Right lobe of liver (tissue), 6 donors: ENCODE measurements around the gene TEX261. TPM values are rescaled to one million over a fixed set of nuclear protein-coding genes. Genes with fewer than 3 reads are reported as not detected.

Experiments
- ATAC-seq, 4 donors: fragments of 200-7000 bp; cut with Tn5 transposase; one replicate each; pipeline ENCODE4 v1.9.1; 2020; ENCODE audit warnings: mild to moderate bottlenecking in 4 of 4, moderate library complexity in 4 of 4
- DNase-seq, 3 donors: peaks; one replicate each; pipeline ENCODE4 v3.0.0-alpha.2; 2020
- H3K27ac ChIP-seq, 3 donors: fragments of 200-600 bp; one replicate each; pipeline ENCODE4 v1.8.0; 2022
- H3K27me3 ChIP-seq, 2 donors: fragments of 200-600 bp; one replicate each; pipeline ENCODE4 v1.8.0; 2022
- H3K36me3 ChIP-seq, 4 donors: fragments of 200-600 bp; sonication (generic) in 1 of 4; one replicate each; pipeline versions ENCODE4 v1.5.1 to v1.8.0; 2017 to 2022; ENCODE audit warnings: control low read depth in 1 of 4
- H3K4me1 ChIP-seq, 4 donors: fragments of 200-600 bp; sonication (generic) in 1 of 4; one replicate each; pipeline versions ENCODE4 v1.5.1 to v1.8.0; 2017 to 2022; ENCODE audit warnings: control low read depth in 1 of 4
- H3K4me3 ChIP-seq, 3 donors: fragments of 200-600 bp; one replicate each; pipeline ENCODE4 v1.8.0; 2022
- H3K9me3 ChIP-seq, 4 donors: fragments of 200-600 bp; sonication (generic) in 1 of 4; one replicate each; pipeline versions ENCODE4 v1.5.1 to v1.8.0; 2017 to 2022; ENCODE audit warnings: control low read depth in 1 of 4
- POLR2A ChIP-seq: fragments of 450-650 bp; IDR thresholded peaks from one replicate; pipeline ENCODE4 v1.6.1; 2017; ENCODE audit warnings: antibody characterized with exemption, mild to moderate bottlenecking
- WGBS: methylation state at CpG from one replicate; pipeline ENCODE4 v1.1.6; 2018; ENCODE audit warnings: low coverage, low lambda C conversion rate; ENCODE audit not compliant: insufficient coverage; ENCODE audit errors: missing lambda C conversion rate; 5-methylcytosine and 5-hydroxymethylcytosine counted together
- intact Hi-C, 2 donors: fragments of 100-400 bp; cut with DNase I; formaldehyde crosslinking; loops; one replicate each; pipeline versions ENCODE4 v1.11.2 to v1.14.1; 2022
- total RNA-seq, 6 experiments: library from RNA; depleted of rRNA in 2 of 6; stranded (reverse); fragments of >200 nt in 2 of 6; fragmentation: NEBNext Ultra II Directional in 3 of 6; extraction: Animal tissue kit (Norgen Biotek cat#: 25700) in 3 of 6; gene quantifications; one replicate each; pipeline versions ENCODE4 v1.1.0 to v1.2.4, GENCODE V29; 2016 to 2023
- TF ChIP-seq, protein P1 (sequence below), 4 donors: fragments of 200-600 bp in 3 of 4; fragments of 450-650 bp in 1 of 4; IDR thresholded peaks; one replicate each; pipeline versions ENCODE4 v1.5.1 to v1.8.0; 2016 to 2022; ENCODE audit warnings: antibody characterized with exemption in 4 of 4, mild to moderate bottlenecking in 2 of 4
- donor health status: DM: no; HTN: yes; CAD: no.
- donor health status: DM: no; HTN: no; CAD: no.
- donor health status: DM: no; HTN: no; CAD: no.
- donor health status: DM: no; HTN: yes; CAD: no.
- donor health status: DM: no; HTN: yes; CAD: no.

The TEX261 gene
- total RNA-seq, 6 experiments from 2014 or later, result 26.5 to 33.2 (median 27.1) TPM

DNA sequence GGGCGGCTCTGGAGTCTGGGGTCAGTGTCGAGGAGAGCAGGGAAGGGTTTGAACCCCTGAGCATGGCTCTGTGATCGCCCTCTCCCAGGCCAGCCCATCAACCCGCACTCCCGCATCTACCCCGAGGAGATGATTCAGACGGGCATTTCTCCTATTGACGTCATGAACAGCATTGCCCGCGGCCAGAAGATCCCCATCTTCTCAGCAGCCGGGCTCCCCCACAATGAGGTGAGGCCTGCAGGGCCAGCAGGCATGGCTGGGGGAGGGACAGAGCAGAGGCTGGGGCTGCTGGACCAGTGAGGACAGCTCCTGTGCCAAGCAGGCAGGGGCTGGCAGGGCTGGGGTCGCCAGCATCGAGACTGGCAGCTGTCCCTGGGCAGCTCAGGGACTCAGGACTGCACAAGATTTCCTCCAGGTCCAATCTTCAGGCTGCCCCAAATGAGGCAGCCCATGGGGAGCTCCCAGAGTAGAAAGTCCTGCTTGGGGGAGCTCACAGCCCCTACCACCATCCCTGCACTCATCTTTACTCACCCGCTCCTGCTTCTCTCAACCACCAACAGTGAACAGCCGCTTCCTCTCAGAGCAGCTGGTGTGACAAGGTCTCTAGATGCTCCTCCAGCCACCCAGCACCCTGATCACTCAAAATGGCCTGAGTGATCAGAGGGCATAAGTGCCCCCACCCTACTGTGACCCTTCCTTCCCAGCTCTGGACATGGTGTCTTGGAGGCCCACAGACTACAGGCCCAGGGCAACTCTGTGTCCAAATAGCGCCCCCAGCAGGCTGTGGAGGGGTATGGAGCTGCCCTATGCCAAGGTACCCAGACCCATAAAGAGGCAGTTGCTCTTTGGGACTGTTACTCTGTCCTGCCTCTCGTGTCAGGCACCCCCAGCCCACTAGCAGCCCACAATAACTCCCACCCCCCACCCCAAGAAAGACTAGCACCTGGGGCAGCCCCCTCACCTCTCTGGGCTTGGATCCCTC, 34.5 kb downstream of the TEX261 start:
- intact Hi-C loops, result no loop called here
- no peak for ATAC-seq
- Histone ChIP-seq H3K9me3 (no peaks in the 10 kb centered on the region), H3K36me3 (no peaks in the 10 kb centered on the region), H3K27ac (no peak overlapping the region), H3K27me3 (peaks cover 0 to 10% of the 10 kb centered on the region in 2 donors), H3K4me1 (peaks cover 0 to 4% (median 0%) of the 10 kb centered on the region in 4 donors), H3K4me3 (no peak overlapping the region)
- peak in 1 of 3 donors; percentile 33 for DNase-seq
- 33% methylated on average over 1 of the region's 17 CpGs for WGBS
- no peak for TF ChIP-seq POLR2A
- TF ChIP-seq, protein P1, sequence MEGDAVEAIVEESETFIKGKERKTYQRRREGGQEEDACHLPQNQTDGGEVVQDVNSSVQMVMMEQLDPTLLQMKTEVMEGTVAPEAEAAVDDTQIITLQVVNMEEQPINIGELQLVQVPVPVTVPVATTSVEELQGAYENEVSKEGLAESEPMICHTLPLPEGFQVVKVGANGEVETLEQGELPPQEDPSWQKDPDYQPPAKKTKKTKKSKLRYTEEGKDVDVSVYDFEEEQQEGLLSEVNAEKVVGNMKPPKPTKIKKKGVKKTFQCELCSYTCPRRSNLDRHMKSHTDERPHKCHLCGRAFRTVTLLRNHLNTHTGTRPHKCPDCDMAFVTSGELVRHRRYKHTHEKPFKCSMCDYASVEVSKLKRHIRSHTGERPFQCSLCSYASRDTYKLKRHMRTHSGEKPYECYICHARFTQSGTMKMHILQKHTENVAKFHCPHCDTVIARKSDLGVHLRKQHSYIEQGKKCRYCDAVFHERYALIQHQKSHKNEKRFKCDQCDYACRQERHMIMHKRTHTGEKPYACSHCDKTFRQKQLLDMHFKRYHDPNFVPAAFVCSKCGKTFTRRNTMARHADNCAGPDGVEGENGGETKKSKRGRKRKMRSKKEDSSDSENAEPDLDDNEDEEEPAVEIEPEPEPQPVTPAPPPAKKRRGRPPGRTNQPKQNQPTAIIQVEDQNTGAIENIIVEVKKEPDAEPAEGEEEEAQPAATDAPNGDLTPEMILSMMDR (IDR thresholded peaks at IDR 0.05), result no peak

DNA sequence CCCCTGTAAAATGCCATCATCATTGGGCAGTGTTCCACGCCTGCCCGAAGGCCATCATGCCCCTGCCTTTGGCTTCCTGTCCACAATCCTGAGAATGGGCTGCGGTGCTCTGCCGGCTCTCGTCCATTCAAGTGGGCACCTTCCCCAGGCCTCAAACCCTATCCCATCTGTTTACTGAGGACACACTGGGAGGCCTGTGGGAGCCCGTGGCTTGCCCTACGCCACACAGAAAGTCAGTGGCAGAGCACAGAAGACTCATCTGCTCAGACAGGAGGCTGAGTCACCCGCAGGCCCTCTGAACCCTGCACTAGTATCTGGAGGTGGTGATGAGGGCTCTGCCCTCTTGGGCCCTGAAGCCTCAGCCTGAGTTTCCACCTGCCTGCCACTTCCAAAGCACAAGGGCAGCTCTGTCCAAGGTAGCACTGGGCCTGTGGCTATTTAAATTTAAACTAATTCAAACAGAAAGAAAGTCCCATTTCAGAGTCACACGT, 35.4 kb downstream of the TEX261 start:
- Histone ChIP-seq H3K4me3 (no peak overlapping the region), H3K27me3 (peaks cover 0 to 2% of the 10 kb centered on the region in 2 donors), H3K9me3 (no peaks in the 10 kb centered on the region), H3K27ac (no peak overlapping the region), H3K36me3 (no peaks in the 10 kb centered on the region), H3K4me1 (no peaks in the 10 kb centered on the region)
- no peak for TF ChIP-seq POLR2A
- TF ChIP-seq, protein P1 (IDR thresholded peaks at IDR 0.05), result no peak
- peak in 1 of 3 donors; percentile 20 for DNase-seq
- intact Hi-C loops, result no loop called here
- ATAC-seq, result no peak
- WGBS, result 73% methylated on average over 3 of the region's 9 CpGs

DNA sequence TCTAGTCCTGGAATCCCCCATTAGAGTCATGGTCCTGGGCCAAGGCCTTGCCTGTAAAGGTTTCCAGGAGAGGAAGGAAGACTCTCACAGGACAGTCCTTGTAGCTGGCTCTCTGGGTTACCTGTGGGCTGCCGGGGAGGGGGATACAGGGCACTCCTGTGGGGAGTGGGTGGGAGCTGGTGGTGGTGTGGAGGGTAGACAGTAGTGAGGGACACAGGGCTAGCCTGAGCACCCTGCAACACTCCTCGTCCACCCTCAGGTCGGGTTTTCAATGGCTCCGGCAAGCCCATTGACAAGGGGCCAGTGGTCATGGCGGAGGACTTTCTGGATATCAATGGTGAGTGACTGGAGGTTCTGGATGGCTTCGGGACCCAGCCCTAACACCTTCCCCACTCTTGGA, 35.9 kb downstream of the TEX261 start:
- no peak overlapping the region for H3K4me3 ChIP-seq
- intact Hi-C loops, result no loop called here
- no peak for TF ChIP-seq POLR2A
- TF ChIP-seq, protein P1 (IDR thresholded peaks at IDR 0.05), result no peak
- no peaks in the 10 kb centered on the region for H3K4me1 ChIP-seq
- H3K36me3 ChIP-seq, result no peaks in the 10 kb centered on the region
- no peaks in the 10 kb centered on the region for H3K9me3 ChIP-seq
- WGBS, result 86% methylated on average over 4 of the region's 6 CpGs
- ATAC-seq (no peak), DNase-seq (peak in 1 of 3 donors; percentile 33)
- no peak overlapping the region for H3K27ac ChIP-seq
- H3K27me3 ChIP-seq, result no peaks in the 10 kb centered on the region

DNA sequence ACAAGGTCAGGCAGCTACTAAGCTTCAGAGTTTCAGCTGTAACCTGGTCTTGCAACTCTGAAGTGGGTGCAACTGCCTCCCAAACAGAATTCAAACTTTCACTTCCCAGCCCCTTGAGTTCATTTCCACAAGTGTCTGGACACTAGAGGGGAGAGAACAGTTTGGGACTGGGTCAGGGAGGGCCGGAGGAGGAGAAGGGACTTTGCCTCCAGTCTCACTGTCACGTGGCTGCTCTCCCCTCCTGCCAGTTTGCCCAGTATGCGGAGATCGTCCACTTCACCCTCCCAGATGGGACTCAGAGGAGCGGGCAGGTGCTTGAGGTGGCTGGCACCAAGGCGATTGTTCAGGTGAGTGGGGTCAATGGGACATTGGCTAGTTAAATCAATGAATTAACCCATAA, 36.9 kb downstream of the TEX261 start:
- 14% methylated on average over 2 of the region's 6 CpGs for WGBS
- peak in 1 of 3 donors; percentile 37 for DNase-seq
- TF ChIP-seq, protein P1 (IDR thresholded peaks at IDR 0.05), result no peak
- no peak for TF ChIP-seq POLR2A
- no peaks in the 10 kb centered on the region for H3K9me3 ChIP-seq
- H3K27ac ChIP-seq, result no peak overlapping the region
- peak in 3 of 4 donors; percentile 38 to 39 (median 39) for ATAC-seq
- intact Hi-C loops, result no loop called here
- H3K36me3 ChIP-seq, result no peaks in the 10 kb centered on the region
- no peaks in the 10 kb centered on the region for H3K4me1 ChIP-seq
- no peaks in the 10 kb centered on the region for H3K27me3 ChIP-seq
- no peak overlapping the region for H3K4me3 ChIP-seq
